WTC11 (cell line): Measurements from ENCODE around the gene BTBD9. TPM values are rescaled to one million over a fixed set of nuclear protein-coding genes. Genes with fewer than 3 reads are reported as not detected.
A peak's percentile ranks its signal among the peaks of the same experiment; 100 is the strongest.

Experiments used
- ATAC-seq: fragments of 200-7000 bp; cut with Tn5 transposase; 2 replicates; pipeline ENCODE4 v1.10.0; 2021; ENCODE audit warnings: mild to moderate bottlenecking, moderate library complexity
- CTCF ChIA-PET: fragments of 300-600 bp; sonication (Branson Sonifier 250); formaldehyde crosslinking; loops from one replicate; lab custom pipeline; 2021; ENCODE audit warnings: antibody characterized with exemption; lab: Charles Lee
- POLR2A ChIA-PET: fragments of 350-600 bp; sonication (Branson Sonifier 250); formaldehyde crosslinking; loops from one replicate; lab custom pipeline; 2021; ENCODE audit warnings: antibody characterized with exemption; lab: Charles Lee
- DNase-seq: peaks from one replicate; pipeline ENCODE4 v3.0.0; 2021; ENCODE audit warnings: low spot score
- H3K27ac Mint-ChIP-seq: 2 replicates; pipeline ENCODE4 v1.8.0; 2021; ENCODE audit warnings: mixed read lengths
- H3K27me3 Mint-ChIP-seq: 2 replicates; pipeline ENCODE4 v1.8.0; 2021; ENCODE audit warnings: low read depth, mild to moderate bottlenecking, moderate library complexity, mixed read lengths
- H3K36me3 Mint-ChIP-seq: 2 replicates; pipeline ENCODE4 v1.8.0; 2021; ENCODE audit warnings: mixed read lengths
- H3K4me1 Mint-ChIP-seq: 2 replicates; pipeline ENCODE4 v1.8.0; 2022; ENCODE audit warnings: mixed read lengths
- H3K4me3 Mint-ChIP-seq: 2 replicates; pipeline ENCODE4 v1.8.0; 2021; ENCODE audit warnings: mild to moderate bottlenecking, moderate library complexity, mixed read lengths
- H3K9me3 Mint-ChIP-seq: 2 replicates; pipeline ENCODE4 v1.8.0; 2021; ENCODE audit warnings: mixed read lengths
- CBFB ChIP-seq: sonication (generic); formaldehyde crosslinking; IDR thresholded peaks from 2 replicates; pipeline ENCODE4 v1.8.1; 2022; ENCODE audit warnings: mild to moderate bottlenecking, low read depth, missing genetic modification reagents
- MXD4 ChIP-seq: fragments of 250-450 bp; sonication (Bioruptor Pico); IDR thresholded peaks from 2 replicates; pipeline ENCODE4 v1.8.0; 2021; ENCODE audit warnings: mild to moderate bottlenecking, moderate library complexity, borderline replicate concordance
- NR1H2 ChIP-seq: sonication (generic); formaldehyde crosslinking; IDR thresholded peaks from 2 replicates; pipeline ENCODE4 v1.9.0; 2021; ENCODE audit warnings: mild to moderate bottlenecking, moderate library complexity, missing genetic modification reagents
- NR3C1 ChIP-seq: sonication (generic); formaldehyde crosslinking; conservative IDR thresholded peaks from 2 replicates; pipeline ENCODE4 v1.8.1; 2023; ENCODE audit warnings: low read depth, mild to moderate bottlenecking, missing genetic modification reagents
- PRRX2 ChIP-seq: fragments of 250-450 bp; sonication (Bioruptor Pico); IDR thresholded peaks from 2 replicates; pipeline ENCODE4 v1.8.0; 2021; ENCODE audit warnings: mild to moderate bottlenecking
- RELA ChIP-seq: sonication (generic); formaldehyde crosslinking; IDR thresholded peaks from 2 replicates; pipeline ENCODE4 v1.8.1; 2022; ENCODE audit warnings: missing genetic modification reagents, mild to moderate bottlenecking, borderline replicate concordance
- RORB ChIP-seq: fragments of 250-450 bp; sonication (Bioruptor Pico); IDR thresholded peaks from 2 replicates; pipeline ENCODE4 v1.9.0; 2021; ENCODE audit warnings: mild to moderate bottlenecking
- SOX15 ChIP-seq: fragments of 250-450 bp; sonication (Bioruptor Pico); IDR thresholded peaks from 2 replicates; pipeline ENCODE4 v1.9.0; 2021; ENCODE audit warnings: mild to moderate bottlenecking
- ZNF121 ChIP-seq: sonication (generic); formaldehyde crosslinking; IDR thresholded peaks from 2 replicates; pipeline ENCODE4 v1.8.0; 2023; ENCODE audit warnings: missing genetic modification reagents
- ZNF219 ChIP-seq: sonication (generic); formaldehyde crosslinking; IDR thresholded peaks from 2 replicates; pipeline ENCODE4 v1.8.0; 2023; ENCODE audit warnings: missing genetic modification reagents, mild to moderate bottlenecking, borderline replicate concordance
- ZNF232 ChIP-seq: sonication (generic); formaldehyde crosslinking; IDR thresholded peaks from 2 replicates; pipeline ENCODE4 v1.8.0; 2022; ENCODE audit warnings: mild to moderate bottlenecking, missing genetic modification reagents
- ZNF263 ChIP-seq: sonication (generic); formaldehyde crosslinking; IDR thresholded peaks from 2 replicates; pipeline ENCODE4 v1.8.1; 2022; ENCODE audit warnings: low read depth, mild to moderate bottlenecking, moderate library complexity, missing genetic modification reagents
- total RNA-seq: library from RNA; stranded (reverse); gene quantifications from 3 replicates; pipeline ENCODE4 v1.2.3, GENCODE V29; 2021
- TF ChIP-seq, protein P1 (sequence below): sonication (generic); formaldehyde crosslinking; IDR thresholded peaks from 2 replicates; pipeline ENCODE4 v1.8.1; 2023; ENCODE audit warnings: mild to moderate bottlenecking, missing genetic modification reagents, moderate library complexity
- TF ChIP-seq, protein P2 (sequence below): fragments of 250-450 bp; sonication (Bioruptor Pico); IDR thresholded peaks from 2 replicates; pipeline ENCODE4 v2.1.2; 2022; ENCODE audit warnings: mild to moderate bottlenecking, moderate library complexity
- TF ChIP-seq, protein P3 (sequence below): sonication (generic); formaldehyde crosslinking; IDR thresholded peaks from 2 replicates; pipeline ENCODE4 v1.8.1; 2022; ENCODE audit warnings: low read depth, missing genetic modification reagents, borderline replicate concordance
- TF ChIP-seq, protein P4 (sequence below): sonication (generic); formaldehyde crosslinking; IDR thresholded peaks from 2 replicates; pipeline ENCODE4 v1.8.1; 2023; ENCODE audit warnings: mild to moderate bottlenecking, missing genetic modification reagents, borderline replicate concordance

Gene BTBD9
- total RNA-seq, 1 experiment from 2014 or later = 4.2 TPM

DNA sequence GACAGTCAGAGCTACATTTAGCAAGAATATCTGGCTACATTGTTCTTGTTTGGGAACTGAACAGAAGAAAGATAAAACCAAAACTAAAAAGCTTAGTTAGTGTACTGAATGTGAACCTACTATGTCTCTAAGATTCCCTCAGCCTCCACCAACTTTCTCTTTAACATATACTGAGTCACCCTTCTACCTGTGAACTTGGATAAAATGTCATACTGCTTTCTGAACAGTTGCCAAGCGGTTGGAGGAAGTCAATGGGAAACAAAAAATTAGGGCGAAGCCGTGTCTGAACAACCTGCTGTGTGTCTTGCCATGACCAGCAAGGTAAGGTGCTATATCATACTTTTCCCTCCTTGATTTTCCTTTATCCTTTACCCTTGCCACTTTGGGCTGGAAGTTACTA, 243.5 kb downstream of the BTBD9 start (continued):
- TF ChIP-seq, protein P1, sequence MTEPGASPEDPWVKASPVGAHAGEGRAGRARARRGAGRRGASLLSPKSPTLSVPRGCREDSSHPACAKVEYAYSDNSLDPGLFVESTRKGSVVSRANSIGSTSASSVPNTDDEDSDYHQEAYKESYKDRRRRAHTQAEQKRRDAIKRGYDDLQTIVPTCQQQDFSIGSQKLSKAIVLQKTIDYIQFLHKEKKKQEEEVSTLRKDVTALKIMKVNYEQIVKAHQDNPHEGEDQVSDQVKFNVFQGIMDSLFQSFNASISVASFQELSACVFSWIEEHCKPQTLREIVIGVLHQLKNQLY = no peak
- TF ChIP-seq NR1H2 (CRISPR knock-in tag) = no peak
- no peak for TF ChIP-seq ZNF121 (CRISPR knock-in tag)
- no peak for TF ChIP-seq NR3C1 (CRISPR knock-in tag)
- no peak for TF ChIP-seq RORB

DNA sequence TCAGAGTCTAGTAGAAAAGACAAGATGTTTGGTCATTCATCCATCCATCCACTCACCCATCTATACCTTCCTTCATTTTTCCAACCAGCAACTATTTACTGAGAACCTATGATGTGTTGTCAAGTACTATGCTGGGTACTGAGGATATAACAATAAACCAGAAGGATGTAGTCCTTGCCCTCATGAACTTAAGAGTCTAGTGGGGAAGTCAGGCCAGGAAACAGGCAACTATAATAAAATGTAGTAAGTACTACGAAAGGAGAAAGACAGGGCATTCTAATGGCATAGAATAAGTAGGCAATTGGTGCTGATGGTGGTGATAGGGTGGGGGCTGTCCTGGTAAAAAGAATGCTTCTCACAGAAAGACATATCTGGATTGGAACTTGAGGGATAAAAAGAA, 245.7 kb downstream of the BTBD9 start:
- no peaks in the 10 kb centered on the region; the same call in 1 of the 2 replicates for H3K27me3 Mint-ChIP-seq
- H3K4me3 Mint-ChIP-seq = no peak overlapping the region
- H3K4me1 Mint-ChIP-seq = peaks cover 31% of the 10 kb centered on the region
- ATAC-seq = no peak
- POLR2A ChIA-PET = no interaction called here
- H3K9me3 Mint-ChIP-seq = peaks cover 5% of the 10 kb centered on the region; the same call in 1 of the 2 replicates
- TF ChIP-seq, protein P2, sequence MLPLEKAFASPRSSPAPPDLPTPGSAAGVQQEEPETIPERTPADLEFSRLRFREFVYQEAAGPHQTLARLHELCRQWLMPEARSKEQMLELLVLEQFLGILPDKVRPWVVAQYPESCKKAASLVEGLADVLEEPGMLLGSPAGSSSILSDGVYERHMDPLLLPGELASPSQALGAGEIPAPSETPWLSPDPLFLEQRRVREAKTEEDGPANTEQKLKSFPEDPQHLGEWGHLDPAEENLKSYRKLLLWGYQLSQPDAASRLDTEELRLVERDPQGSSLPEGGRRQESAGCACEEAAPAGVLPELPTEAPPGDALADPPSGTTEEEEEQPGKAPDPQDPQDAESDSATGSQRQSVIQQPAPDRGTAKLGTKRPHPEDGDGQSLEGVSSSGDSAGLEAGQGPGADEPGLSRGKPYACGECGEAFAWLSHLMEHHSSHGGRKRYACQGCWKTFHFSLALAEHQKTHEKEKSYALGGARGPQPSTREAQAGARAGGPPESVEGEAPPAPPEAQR (CRISPR knock-in tag) = no peak
- TF ChIP-seq CBFB (CRISPR knock-in tag) = no peak
- TF ChIP-seq, protein P3, sequence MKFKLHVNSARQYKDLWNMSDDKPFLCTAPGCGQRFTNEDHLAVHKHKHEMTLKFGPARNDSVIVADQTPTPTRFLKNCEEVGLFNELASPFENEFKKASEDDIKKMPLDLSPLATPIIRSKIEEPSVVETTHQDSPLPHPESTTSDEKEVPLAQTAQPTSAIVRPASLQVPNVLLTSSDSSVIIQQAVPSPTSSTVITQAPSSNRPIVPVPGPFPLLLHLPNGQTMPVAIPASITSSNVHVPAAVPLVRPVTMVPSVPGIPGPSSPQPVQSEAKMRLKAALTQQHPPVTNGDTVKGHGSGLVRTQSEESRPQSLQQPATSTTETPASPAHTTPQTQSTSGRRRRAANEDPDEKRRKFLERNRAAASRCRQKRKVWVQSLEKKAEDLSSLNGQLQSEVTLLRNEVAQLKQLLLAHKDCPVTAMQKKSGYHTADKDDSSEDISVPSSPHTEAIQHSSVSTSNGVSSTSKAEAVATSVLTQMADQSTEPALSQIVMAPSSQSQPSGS (CRISPR knock-in tag) = no peak
- TF ChIP-seq SOX15 (CRISPR knock-in tag) = no peak
- TF ChIP-seq MXD4 (CRISPR knock-in tag) = no peak
- no peak for TF ChIP-seq ZNF263
- TF ChIP-seq RELA (CRISPR knock-in tag) = no peak
- no peak for TF ChIP-seq ZNF232 (CRISPR knock-in tag)
- TF ChIP-seq, protein P4, sequence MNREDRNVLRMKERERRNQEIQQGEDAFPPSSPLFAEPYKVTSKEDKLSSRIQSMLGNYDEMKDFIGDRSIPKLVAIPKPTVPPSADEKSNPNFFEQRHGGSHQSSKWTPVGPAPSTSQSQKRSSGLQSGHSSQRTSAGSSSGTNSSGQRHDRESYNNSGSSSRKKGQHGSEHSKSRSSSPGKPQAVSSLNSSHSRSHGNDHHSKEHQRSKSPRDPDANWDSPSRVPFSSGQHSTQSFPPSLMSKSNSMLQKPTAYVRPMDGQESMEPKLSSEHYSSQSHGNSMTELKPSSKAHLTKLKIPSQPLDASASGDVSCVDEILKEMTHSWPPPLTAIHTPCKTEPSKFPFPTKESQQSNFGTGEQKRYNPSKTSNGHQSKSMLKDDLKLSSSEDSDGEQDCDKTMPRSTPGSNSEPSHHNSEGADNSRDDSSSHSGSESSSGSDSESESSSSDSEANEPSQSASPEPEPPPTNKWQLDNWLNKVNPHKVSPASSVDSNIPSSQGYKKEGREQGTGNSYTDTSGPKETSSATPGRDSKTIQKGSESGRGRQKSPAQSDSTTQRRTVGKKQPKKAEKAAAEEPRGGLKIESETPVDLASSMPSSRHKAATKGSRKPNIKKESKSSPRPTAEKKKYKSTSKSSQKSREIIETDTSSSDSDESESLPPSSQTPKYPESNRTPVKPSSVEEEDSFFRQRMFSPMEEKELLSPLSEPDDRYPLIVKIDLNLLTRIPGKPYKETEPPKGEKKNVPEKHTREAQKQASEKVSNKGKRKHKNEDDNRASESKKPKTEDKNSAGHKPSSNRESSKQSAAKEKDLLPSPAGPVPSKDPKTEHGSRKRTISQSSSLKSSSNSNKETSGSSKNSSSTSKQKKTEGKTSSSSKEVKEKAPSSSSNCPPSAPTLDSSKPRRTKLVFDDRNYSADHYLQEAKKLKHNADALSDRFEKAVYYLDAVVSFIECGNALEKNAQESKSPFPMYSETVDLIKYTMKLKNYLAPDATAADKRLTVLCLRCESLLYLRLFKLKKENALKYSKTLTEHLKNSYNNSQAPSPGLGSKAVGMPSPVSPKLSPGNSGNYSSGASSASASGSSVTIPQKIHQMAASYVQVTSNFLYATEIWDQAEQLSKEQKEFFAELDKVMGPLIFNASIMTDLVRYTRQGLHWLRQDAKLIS (CRISPR knock-in tag) = no peak
- TF ChIP-seq PRRX2 (CRISPR knock-in tag) = no peak
- CTCF ChIA-PET = no interaction called here
- DNase-seq = no peak
- H3K36me3 Mint-ChIP-seq = no peaks in the 10 kb centered on the region
- no peak overlapping the region for H3K27ac Mint-ChIP-seq

- Mint-ChIP-seq H3K4me3 (no peak overlapping the region), H3K27me3 (no peaks in the 10 kb centered on the region; the same call in 1 of the 2 replicates), H3K9me3 (peaks cover 5% of the 10 kb centered on the region; the same call in 1 of the 2 replicates), H3K4me1 (peaks cover 31% of the 10 kb centered on the region), H3K27ac (peak overlapping the region; percentile 87), H3K36me3 (no peaks in the 10 kb centered on the region)
- DNase-seq = no peak
- no peak for TF ChIP-seq ZNF219 (CRISPR knock-in tag)
- ChIA-PET CTCF (interaction anchor here (0.6 to 1.4 kb wide), 4 partner anchors 24 to 222 kb away, joined by 3 to 5 read pairs (median 4); no protein-coding TSS in a partner anchor), POLR2A (no interaction called here)
- peak; percentile 73 for ATAC-seq
These were observed 247.8 kb downstream of the BTBD9 start for GRCh38 chr6:38391626-38392579.
